ENCODE data around the gene CASKIN1. TPM values are rescaled to one million over a fixed set of nuclear protein-coding genes. Genes with fewer than 3 reads are reported as not detected.
A peak's percentile ranks its signal among the peaks of the same experiment; 100 is the strongest.

The CASKIN1 gene
- polyA plus RNA-seq, 1 donor from 2014 or later = not detected

DNA sequence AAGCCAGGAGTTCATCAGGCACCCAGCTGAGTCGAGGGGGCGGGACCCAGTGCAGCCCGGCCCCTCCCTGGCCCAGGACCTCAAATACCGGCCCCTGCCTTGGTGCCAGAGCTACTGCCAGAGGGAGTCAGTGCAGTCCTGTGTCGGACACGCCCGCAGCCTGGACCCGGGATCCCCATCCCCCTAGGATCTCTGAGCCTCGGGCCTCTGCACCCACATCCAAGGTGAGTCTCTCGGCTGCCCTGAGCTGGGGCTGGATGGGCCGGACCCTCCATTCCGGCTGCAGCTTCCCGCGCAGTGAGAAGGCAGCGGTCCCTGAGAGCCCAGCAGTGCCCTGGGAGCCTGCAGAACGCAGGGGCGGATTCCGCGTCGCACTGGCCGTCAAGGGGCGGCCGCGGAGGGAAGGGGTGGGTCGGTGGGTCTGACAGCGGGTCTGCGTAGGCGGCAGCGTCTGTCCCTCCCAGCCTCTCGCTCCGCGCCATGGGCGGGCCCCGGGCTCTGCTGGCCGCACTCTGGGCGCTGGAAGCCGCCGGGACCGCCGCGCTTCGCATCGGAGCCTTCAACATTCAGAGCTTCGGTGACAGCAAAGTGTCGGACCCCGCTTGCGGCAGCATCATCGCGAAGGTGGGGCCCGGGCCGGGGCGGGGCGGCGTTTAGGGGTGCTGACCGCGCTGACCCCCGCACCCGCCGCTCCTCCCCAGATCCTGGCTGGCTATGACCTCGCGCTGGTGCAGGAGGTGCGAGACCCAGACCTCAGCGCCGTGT is 40.1 kb upstream of the CASKIN1 start, which contains the start of gene DNASE1L2:
Gene DNASE1L2, plus strand, starts transcription at position 108 of the 765 bp plus-strand sequence. Its CDS starts 373 bp downstream, at position 481.
- Mint-ChIP-seq H3K4me3 (no peak within 1 kb of the TSS), H3K9me3 (no peaks in the 10 kb centered on the region), H3K4me1 (no peaks in the 10 kb centered on the region), H3K27ac (peak within 1 kb of the TSS in 1 of 3 donors; percentile 22), H3K27me3 (peaks cover 7% of the 10 kb centered on the region), H3K36me3 (peaks cover 2% of the 10 kb centered on the region)

DNA sequence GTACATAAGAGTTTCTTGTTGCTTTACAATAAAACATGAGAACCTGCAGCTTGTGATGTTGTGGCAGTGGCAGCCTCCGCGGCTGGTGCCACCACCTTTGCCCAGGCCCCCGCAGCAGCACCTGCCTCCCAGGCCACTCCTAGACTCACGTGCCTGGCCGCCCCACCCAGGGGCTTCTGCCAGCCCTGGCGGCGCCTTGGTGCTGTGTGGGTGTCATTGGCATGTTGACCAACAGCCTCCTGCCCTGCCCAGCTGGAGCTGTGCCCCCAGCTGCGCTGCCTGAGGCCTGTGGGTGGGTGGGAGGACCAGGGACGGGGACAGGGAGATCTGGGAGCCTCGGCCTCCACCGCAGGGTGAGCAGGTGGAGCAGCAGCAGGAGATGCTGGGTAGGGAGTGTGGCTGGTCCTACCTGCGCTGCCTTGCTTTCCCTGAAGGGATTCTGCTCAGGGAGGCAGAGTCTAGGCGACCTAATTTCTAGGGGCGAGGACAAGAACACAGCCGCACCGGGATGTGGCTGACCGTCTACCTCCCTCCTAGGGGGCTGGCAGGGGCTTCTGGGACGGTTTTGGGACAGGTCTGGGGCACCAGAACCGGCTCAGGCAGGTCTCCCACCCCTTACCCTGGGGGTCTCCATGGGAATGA is 39.4 kb upstream of the CASKIN1 start:
- Mint-ChIP-seq H3K36me3 (peaks cover 2% of the 10 kb centered on the region), H3K4me1 (no peaks in the 10 kb centered on the region), H3K27me3 (peaks cover 7% of the 10 kb centered on the region), H3K4me3 (no peak overlapping the region), H3K27ac (peak overlapping the region in 1 of 3 donors; percentile 22), H3K9me3 (no peaks in the 10 kb centered on the region)

DNA sequence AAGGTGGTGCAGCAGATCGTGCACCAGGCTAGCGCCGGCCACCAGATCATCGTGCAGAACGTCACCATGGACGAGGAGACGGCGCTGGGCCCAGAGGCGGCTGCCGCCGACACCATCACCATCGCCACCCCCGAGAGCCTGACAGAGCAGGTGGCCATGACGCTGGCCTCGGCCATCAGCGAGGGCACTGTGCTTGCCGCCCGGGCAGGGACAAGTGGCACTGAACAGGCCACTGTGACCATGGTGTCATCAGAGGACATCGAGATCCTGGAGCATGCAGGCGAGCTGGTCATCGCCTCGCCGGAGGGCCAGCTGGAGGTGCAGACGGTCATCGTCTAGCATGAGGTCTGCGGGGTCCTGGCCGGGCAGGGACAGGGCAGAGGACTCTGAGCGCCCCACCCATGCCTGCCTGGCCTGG is 38.8 kb upstream of the CASKIN1 start:
- Mint-ChIP-seq H3K27ac (peak overlapping the region in 1 of 3 donors; percentile 22), H3K36me3 (peaks cover 2% of the 10 kb centered on the region), H3K9me3 (no peaks in the 10 kb centered on the region), H3K4me1 (no peaks in the 10 kb centered on the region), H3K4me3 (no peak overlapping the region), H3K27me3 (peaks cover 7% of the 10 kb centered on the region)

DNA sequence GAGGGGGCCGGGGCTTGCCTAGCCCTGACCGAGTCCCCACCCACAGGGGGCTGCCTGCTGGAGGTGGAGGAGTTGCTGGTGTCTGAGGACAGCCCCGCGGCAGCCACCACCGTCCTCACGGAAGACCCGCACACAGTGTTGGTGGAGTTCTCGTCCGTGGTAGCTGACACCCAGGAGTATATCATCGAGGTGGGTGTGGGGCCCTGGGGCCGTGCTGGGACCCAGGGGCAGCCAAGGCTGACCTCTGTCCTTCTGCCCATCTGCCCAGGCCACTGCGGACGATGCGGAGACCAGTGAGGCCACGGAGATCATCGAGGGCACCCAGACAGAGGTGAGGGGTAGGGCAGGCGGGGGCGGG is 38.4 kb upstream of the CASKIN1 start:
- Mint-ChIP-seq H3K4me1 (no peaks in the 10 kb centered on the region), H3K36me3 (peaks cover 2% of the 10 kb centered on the region), H3K9me3 (no peaks in the 10 kb centered on the region), H3K4me3 (no peak overlapping the region), H3K27me3 (peaks cover 7% of the 10 kb centered on the region), H3K27ac (no peak overlapping the region)

DNA sequence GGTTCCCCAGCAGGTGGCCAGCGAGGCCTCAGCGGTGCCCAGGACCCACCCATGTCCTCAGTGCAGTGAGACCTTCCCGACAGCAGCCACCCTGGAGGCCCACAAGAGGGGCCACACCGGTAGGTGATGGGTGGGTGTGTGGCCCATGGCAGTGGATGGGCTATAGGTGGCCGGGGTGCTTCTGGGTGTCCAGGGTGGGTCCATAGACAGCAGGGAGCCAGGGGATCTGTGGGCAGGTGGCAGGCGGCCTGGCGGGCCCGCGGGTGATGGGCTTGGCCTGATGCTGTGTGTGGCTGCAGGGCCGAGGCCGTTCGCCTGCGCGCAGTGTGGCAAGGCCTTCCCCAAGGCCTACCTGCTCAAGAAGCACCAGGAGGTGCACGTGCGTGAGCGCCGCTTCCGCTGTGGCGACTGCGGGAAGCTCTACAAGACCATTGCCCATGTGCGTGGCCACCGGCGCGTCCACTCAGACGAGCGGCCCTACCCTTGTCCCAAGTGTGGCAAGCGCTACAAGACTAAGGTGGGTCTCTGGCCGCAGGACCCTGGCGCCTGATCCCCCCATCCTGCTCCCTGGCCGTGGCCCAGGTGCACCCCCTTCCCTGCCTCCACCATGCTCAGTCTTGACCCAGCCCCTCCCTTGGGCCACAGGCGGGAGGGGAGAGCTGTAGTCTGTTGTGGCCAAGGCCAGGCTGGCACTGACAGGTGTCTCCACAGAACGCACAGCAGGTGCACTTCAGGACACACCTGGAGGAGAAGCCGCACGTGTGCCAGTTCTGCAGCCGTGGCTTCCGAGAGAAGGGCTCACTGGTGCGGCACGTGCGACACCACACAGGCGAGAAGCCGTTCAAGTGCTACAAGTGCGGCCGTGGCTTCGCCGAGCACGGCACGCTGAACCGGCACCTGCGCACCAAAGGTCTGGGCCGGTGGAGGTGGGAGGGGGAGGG is 37.7 kb upstream of the CASKIN1 start:
- Mint-ChIP-seq H3K4me3 (no peak overlapping the region), H3K4me1 (no peaks in the 10 kb centered on the region), H3K27me3 (peaks cover 7% of the 10 kb centered on the region), H3K9me3 (no peaks in the 10 kb centered on the region), H3K27ac (no peak overlapping the region), H3K36me3 (peaks cover 2% of the 10 kb centered on the region)

DNA sequence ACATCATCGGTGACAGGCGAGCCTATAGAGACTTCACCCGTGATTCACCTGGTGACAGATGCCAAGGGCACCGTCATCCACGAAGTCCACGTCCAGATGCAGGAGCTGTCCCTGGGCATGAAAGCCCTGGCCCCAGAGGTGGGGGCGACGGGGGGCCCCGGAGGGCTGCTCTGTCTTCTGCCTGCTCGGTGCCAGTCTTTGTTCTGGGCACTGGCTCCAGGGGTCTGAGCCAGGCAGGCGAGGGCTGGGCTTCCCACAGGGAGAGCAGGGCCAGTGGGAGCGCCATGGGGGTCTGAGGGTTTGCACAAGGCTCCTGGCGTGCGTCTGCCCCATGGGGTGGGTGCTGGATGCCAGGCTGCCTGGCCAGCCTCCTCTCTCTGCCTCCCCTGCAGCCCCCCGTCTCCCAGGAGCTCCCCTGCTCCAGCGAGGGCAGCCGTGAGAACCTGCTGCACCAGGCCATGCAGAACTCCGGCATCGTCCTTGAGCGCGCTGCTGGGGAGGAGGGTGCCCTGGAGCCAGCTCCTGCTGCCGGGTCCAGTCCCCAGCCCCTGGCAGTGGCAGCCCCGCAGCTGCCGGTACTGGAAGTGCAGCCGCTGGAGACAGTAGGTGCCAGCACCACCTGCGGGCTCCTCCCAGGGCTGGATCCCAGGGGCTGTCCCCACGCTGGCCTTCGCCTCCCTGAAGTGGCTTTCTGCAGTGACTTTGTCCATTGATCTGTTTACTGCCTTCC is 36.8 kb upstream of the CASKIN1 start:
- H3K36me3 Mint-ChIP-seq = peaks cover 2% of the 10 kb centered on the region
- H3K27ac Mint-ChIP-seq = no peak overlapping the region
- peaks cover 7% of the 10 kb centered on the region for H3K27me3 Mint-ChIP-seq
- H3K9me3 Mint-ChIP-seq = no peaks in the 10 kb centered on the region
- H3K4me3 Mint-ChIP-seq = no peak overlapping the region
- H3K4me1 Mint-ChIP-seq = no peaks in the 10 kb centered on the region

DNA sequence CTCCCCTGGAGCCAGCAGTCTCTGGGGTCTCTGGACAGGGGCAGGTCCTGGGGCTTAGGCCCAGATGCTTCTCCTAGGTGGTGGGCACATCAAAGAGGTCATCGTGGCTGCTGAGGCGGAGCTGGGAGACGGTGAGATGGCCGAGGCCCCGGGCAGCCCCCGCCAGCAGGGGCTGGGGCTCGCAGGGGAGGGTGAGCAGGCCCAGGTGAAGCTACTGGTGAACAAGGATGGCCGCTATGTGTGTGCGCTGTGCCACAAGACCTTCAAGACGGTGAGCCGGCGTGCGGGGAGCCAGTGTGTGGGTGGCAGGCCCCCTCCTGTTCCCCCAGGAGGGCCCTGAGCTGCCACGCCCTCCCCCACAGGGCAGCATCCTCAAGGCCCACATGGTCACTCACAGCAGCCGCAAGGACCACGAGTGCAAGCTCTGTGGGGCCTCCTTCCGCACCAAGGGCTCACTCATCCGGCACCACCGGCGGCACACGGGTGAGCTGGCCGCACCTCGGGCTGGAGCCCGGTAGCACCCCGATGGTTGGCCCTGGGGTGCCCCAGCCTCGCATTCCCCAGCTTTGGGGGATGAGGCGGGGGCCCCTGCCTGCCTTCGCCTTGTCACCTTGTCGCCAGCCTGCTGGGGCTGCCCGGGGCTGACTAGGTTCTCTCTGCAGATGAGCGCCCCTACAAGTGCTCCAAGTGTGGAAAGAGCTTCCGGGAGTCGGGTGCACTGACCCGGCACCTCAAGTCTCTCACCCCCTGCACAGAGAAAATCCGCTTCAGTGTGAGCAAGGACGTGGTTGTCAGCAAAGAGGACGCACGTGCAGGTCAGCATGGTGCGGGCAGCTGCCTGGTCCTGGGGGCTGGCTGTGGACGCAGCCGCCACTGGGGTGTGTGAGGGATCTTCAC is 35.9 kb upstream of the CASKIN1 start:
- H3K4me1 Mint-ChIP-seq = no peaks in the 10 kb centered on the region
- no peak overlapping the region for H3K4me3 Mint-ChIP-seq
- peaks cover 2% of the 10 kb centered on the region for H3K36me3 Mint-ChIP-seq
- H3K27me3 Mint-ChIP-seq = peaks cover 5% of the 10 kb centered on the region
- H3K9me3 Mint-ChIP-seq = no peaks in the 10 kb centered on the region
- H3K27ac Mint-ChIP-seq = no peak overlapping the region

DNA sequence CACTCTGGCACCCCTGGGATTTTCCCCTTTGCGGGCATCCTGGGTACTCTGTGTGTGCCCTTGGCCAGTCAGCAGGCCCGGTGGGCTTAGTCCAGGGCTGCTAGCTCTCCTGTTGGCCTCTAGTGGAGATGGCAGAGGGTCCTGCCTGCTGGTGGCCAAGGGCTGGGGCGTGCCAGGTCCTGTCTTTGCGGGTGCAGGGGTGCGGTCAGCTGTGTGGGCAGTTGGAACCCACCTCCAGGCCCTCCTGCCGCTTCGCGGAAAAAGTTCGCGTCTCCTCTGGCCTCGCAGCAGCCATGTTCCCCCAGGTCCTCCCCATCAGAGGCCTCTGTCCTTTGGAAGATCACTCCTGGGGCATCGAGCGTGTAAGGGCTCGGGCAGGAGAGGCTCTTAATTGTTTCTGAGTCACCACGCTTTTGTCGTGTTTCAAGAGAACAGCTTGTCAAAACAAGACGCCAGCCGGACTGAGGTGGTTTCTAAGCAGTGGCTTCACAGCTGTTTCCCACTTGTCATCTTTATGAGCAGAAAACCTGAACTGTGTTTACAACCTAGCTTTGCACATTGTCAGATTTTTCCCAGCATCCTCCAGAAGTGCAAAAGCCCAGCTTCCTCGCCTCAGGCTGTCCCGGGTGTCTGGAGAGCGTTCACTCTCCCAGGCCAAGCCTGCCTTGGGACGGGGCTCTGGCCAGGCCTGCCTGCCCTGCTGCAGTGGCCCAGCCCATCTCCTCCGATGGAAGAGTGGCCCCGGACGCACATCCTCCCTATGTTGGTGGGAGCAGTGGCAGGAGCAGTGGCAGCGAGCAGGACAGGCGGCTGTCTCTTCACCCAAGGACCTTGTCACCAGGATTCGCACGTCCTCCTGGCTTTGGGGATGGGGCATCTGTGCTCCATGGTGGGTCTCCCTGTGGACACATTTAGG is 34.9 kb upstream of the CASKIN1 start:
- no peak overlapping the region for H3K4me3 Mint-ChIP-seq
- H3K4me1 Mint-ChIP-seq = peaks cover 0 to under 1% (median 0%) of the 10 kb centered on the region in 3 donors
- H3K27ac Mint-ChIP-seq = no peak overlapping the region
- no peaks in the 10 kb centered on the region for H3K9me3 Mint-ChIP-seq
- peaks cover 5% of the 10 kb centered on the region for H3K27me3 Mint-ChIP-seq
- H3K36me3 Mint-ChIP-seq = peaks cover 2% of the 10 kb centered on the region

DNA sequence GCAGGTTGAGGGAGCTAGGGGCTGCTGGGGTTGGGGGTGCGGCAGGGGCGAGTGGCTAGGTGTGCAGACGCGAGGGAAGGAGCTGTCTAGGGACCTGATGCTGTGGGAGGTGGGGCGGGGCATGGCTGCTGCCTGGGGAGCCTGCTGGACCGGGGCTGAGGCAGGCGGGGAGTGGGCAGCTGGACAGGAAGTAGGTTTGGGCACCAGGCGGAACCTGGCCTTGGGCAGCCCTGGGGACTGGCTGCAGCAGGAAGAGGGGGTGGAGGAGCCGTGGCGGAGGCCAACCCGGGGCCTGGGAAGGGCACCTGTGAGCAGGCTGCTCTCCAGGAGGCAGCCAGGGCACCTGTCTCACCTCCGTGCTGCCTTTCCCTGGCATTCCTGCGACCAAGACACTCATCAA is 34.0 kb upstream of the CASKIN1 start:
- H3K4me1 Mint-ChIP-seq = peaks cover 0 to 4% (median 2%) of the 10 kb centered on the region in 3 donors
- H3K4me3 Mint-ChIP-seq = no peak overlapping the region
- H3K36me3 Mint-ChIP-seq = peaks cover 2% of the 10 kb centered on the region
- no peaks in the 10 kb centered on the region for H3K9me3 Mint-ChIP-seq
- H3K27ac Mint-ChIP-seq = no peak overlapping the region
- H3K27me3 Mint-ChIP-seq = peaks cover 3% of the 10 kb centered on the region

DNA sequence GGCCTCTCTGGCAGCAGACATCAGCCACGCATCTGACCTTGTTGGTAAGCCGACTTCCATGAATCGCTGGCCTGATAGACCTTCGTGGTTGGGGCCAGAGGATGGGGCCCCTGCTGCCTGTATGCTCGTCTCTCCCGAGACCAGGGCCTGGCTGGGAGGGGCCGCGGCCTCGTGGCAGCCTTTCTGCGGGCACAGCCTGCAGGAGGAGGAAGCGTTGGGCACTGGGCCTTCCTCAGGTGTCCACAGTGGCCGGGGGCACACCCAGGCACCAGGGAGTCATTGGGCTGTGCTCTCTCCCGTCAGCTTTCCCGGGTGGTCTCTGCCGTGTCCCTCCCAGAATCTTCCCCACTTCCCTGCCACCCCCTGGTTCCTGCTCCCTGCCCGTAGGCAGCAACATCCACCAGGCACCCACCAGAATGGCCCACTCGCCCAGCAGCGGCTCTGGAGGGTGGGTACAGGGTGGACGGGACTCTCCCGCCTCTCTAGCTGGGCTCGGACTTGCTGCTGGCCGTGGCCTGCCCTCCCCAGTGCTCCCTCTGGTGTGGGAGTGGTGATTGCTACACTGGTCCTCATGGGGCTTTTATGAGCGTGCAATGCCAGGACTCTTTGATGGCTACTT is 33.3 kb upstream of the CASKIN1 start:
- H3K27ac Mint-ChIP-seq = no peak overlapping the region
- H3K4me1 Mint-ChIP-seq = peaks cover 0 to 4% (median 3%) of the 10 kb centered on the region in 3 donors
- H3K36me3 Mint-ChIP-seq = peaks cover under 1% of the 10 kb centered on the region
- H3K4me3 Mint-ChIP-seq = no peak overlapping the region
- H3K9me3 Mint-ChIP-seq = no peaks in the 10 kb centered on the region
- H3K27me3 Mint-ChIP-seq = no peaks in the 10 kb centered on the region

DNA sequence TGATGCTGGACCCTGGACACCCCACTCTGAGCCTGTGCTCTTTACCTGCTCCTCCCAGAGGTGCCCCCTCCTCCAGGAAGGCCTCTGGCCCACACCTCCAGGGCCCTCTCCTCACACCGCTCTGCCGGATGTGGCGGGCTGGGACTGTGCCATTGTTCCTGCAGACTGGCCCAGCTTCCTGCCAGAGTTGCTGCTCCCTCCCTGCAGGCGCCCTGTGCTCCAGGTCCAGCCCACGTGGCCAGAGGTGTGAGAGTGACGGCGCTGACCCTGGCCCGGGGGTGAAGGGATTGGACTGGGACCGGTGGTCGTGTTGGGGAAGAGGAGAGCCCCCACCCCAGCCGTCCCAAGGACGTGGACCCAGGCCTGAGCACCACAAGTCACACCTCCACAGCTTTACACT is 32.7 kb upstream of the CASKIN1 start:
- Mint-ChIP-seq H3K36me3 (no peaks in the 10 kb centered on the region), H3K27me3 (no peaks in the 10 kb centered on the region), H3K27ac (no peak overlapping the region), H3K4me1 (peaks cover 0 to 7% (median 5%) of the 10 kb centered on the region in 3 donors), H3K9me3 (no peaks in the 10 kb centered on the region), H3K4me3 (no peak overlapping the region)

DNA sequence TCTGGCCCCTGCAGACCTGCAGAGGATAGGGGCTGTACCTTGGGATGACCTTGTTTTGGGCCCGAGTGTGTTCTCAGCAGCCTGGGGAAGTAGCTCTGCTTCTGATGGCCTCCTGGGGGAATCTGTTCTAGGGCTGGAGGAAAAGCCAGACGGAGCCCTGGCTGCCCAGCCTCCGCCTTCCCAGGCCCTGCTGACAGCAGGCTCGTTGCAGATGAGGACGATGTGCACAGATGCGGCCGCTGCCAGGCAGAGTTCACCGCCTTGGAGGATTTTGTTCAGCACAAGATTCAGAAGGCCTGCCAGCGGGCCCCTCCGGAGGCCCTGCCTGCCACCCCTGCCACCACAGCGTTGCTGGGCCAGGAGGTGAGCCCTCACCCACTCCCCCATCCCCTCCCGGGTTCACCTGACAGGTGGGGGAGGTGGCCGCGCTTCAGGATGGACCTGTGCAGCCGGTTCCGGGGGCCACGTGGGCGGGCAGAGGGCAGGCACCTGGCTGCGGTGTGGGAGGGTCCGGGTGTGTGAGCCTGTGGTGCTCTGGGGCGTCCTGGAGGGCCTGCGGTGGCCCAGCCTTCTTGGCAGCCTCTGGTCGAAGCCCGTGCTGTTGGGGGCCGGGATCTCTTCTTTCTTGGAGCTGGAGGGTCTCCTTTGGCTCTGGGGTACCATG is 31.9 kb upstream of the CASKIN1 start:
- no peaks in the 10 kb centered on the region for H3K36me3 Mint-ChIP-seq
- H3K4me1 Mint-ChIP-seq = peaks cover 0 to 7% (median 5%) of the 10 kb centered on the region in 3 donors
- no peaks in the 10 kb centered on the region for H3K9me3 Mint-ChIP-seq
- no peak overlapping the region for H3K4me3 Mint-ChIP-seq
- no peaks in the 10 kb centered on the region for H3K27me3 Mint-ChIP-seq
- H3K27ac Mint-ChIP-seq = no peak overlapping the region
